Smooth muscle cell (in vitro differentiated cells): Measurements from ENCODE around the gene GMDS. TPM values are rescaled to one million over a fixed set of nuclear protein-coding genes. Genes with fewer than 3 reads are reported as not detected.

ENCODE experiments used
- DNase-seq: peaks from one replicate; lab custom pipeline; 2025; ENCODE audit not compliant: unreplicated experiment; lab: John Stamatoyannopoulos, UW
- H2AFZ ChIP-seq: fragments of 200-600 bp; sonication (generic); 2 replicates; pipeline ENCODE4 v1.6.0; 2016; ENCODE audit warnings: antibody characterized with exemption, low read depth, mild to moderate bottlenecking
- H3F3A ChIP-seq: fragments of 200-600 bp; sonication (generic); 2 replicates; pipeline ENCODE4 v1.6.0; 2017; ENCODE audit warnings: antibody characterized with exemption, low read depth
- H3K27ac ChIP-seq: fragments of 200-600 bp; sonication (generic); 2 replicates; pipeline ENCODE4 v1.5.1; 2016; ENCODE audit warnings: low read depth, mild to moderate bottlenecking
- H3K27me3 ChIP-seq: fragments of 200-600 bp; sonication (generic); 2 replicates; pipeline ENCODE4 v1.6.1; 2016; ENCODE audit warnings: low read depth, mild to moderate bottlenecking
- H3K36me3 ChIP-seq: fragments of 200-600 bp; sonication (generic); 2 replicates; pipeline ENCODE4 v1.5.1; 2016; ENCODE audit warnings: low read depth
- H3K4me1 ChIP-seq: fragments of 200-600 bp; sonication (generic); 2 replicates; pipeline ENCODE4 v1.5.1; 2016; ENCODE audit warnings: low read depth
- H3K4me2 ChIP-seq: fragments of 200-600 bp; sonication (generic); 2 replicates; pipeline ENCODE4 v1.6.0; 2016; ENCODE audit warnings: mild to moderate bottlenecking
- H3K4me3 ChIP-seq: fragments of 200-600 bp; sonication (generic); 2 replicates; pipeline ENCODE4 v1.5.1; 2016; ENCODE audit warnings: mild to moderate bottlenecking
- H3K79me2 ChIP-seq: fragments of 200-600 bp; sonication (generic); 2 replicates; pipeline ENCODE4 v1.6.0; 2016; ENCODE audit warnings: low read depth, mild to moderate bottlenecking
- H3K9ac ChIP-seq: fragments of 200-600 bp; sonication (generic); 2 replicates; pipeline ENCODE4 v1.6.0; 2016; ENCODE audit warnings: low read depth
- H3K9me3 ChIP-seq: fragments of 200-600 bp; sonication (generic); replicated peaks from 2 replicates; pipeline ENCODE4 v1.5.1; 2016; ENCODE audit warnings: low read depth
- H4K20me1 ChIP-seq: fragments of 200-600 bp; sonication (generic); 2 replicates; pipeline ENCODE4 v1.6.0; 2016; ENCODE audit warnings: low read depth
- WGBS: methylation state at CpG from one replicate; pipeline ENCODE4 v1.1.7; 2016; ENCODE audit warnings: low lambda C conversion rate; 5-methylcytosine and 5-hydroxymethylcytosine counted together
- polyA plus RNA-seq: library from polyadenylated mRNA; unstranded; fragments of >200 nt; fragmentation: Nextera tagmentation; extraction: Ambion mirVana; gene quantifications from 2 replicates; pipeline ENCODE4 v1.2.1, GENCODE V29; 2016
- total RNA-seq: library from RNA; depleted of rRNA; stranded (reverse); fragments of >200 nt; gene quantifications from 2 replicates; pipeline ENCODE4 v1.2.3, GENCODE V29; 2014
- TF ChIP-seq, protein P1 (sequence below): fragments of 200-600 bp; sonication (generic); IDR thresholded peaks from 2 replicates; pipeline ENCODE4 v1.5.1; 2017; ENCODE audit warnings: borderline replicate concordance, mild to moderate bottlenecking, antibody characterized with exemption; ENCODE audit not compliant: insufficient read depth, poor library complexity, severe bottlenecking

The GMDS gene
- total and polyA plus RNA-seq, 2 experiments from 2014 or later, result 3.7 to 8.5 TPM

- Histone ChIP-seq H3K79me2 (no peaks in the 10 kb centered on the region), H2AFZ (no peak overlapping the region), H3K27me3 (peaks cover 19% of the 10 kb centered on the region), H3K36me3 (no peaks in the 10 kb centered on the region), H3K4me3 (no peak overlapping the region), H3F3A (no peaks in the 10 kb centered on the region), H3K4me2 (no peak overlapping the region), H3K27ac (no peak overlapping the region), H3K4me1 (no peaks in the 10 kb centered on the region), H4K20me1 (no peaks in the 10 kb centered on the region), H3K9ac (no peak overlapping the region), H3K9me3 (no peaks in the 10 kb centered on the region)
- TF ChIP-seq, protein P1, sequence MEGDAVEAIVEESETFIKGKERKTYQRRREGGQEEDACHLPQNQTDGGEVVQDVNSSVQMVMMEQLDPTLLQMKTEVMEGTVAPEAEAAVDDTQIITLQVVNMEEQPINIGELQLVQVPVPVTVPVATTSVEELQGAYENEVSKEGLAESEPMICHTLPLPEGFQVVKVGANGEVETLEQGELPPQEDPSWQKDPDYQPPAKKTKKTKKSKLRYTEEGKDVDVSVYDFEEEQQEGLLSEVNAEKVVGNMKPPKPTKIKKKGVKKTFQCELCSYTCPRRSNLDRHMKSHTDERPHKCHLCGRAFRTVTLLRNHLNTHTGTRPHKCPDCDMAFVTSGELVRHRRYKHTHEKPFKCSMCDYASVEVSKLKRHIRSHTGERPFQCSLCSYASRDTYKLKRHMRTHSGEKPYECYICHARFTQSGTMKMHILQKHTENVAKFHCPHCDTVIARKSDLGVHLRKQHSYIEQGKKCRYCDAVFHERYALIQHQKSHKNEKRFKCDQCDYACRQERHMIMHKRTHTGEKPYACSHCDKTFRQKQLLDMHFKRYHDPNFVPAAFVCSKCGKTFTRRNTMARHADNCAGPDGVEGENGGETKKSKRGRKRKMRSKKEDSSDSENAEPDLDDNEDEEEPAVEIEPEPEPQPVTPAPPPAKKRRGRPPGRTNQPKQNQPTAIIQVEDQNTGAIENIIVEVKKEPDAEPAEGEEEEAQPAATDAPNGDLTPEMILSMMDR, result no peak
- WGBS, result 80% methylated on average over 6 of the region's 6 CpGs
- no peak for DNase-seq
Observed at GRCh38 chr6:1711136-1711535, 534.3 kb downstream of the GMDS start.

DNA sequence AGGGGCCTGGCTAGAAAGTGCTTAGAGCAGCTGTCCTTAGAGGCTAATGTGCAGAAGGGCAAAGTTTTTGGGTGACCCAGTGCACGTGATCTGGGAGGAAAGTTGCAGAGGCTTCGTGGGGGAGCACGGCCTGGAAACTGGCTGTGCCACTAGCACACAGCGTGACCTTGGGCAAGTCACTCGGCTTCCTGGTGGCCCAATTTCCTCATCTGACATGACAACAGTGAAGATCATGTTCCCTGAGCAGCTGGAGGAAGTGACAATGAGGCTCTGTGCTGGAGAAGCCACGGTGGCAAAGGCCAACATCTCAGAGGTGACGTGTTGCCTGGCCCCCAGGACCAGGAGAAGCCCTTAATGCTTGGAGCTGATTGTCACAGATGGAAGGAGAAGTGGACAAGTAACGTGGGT lies 536.2 kb downstream of the GMDS start:
- no peak overlapping the region for H3K4me3 ChIP-seq
- no peaks in the 10 kb centered on the region for H3K4me1 ChIP-seq
- DNase-seq, result no peak
- no peak overlapping the region for H3K27ac ChIP-seq
- H3K4me2 ChIP-seq, result no peak overlapping the region
- no peaks in the 10 kb centered on the region for H3K9me3 ChIP-seq
- no peaks in the 10 kb centered on the region for H4K20me1 ChIP-seq
- TF ChIP-seq, protein P1, result no peak
- no peaks in the 10 kb centered on the region for H3F3A ChIP-seq
- H3K9ac ChIP-seq, result no peak overlapping the region
- H3K36me3 ChIP-seq, result no peaks in the 10 kb centered on the region
- H3K27me3 ChIP-seq, result peaks cover 11% of the 10 kb centered on the region
- 91% methylated on average over 8 of the region's 8 CpGs for WGBS
- H2AFZ ChIP-seq, result no peak overlapping the region
- H3K79me2 ChIP-seq, result no peaks in the 10 kb centered on the region

- Histone ChIP-seq H4K20me1 (no peaks in the 10 kb centered on the region), H3F3A (no peaks in the 10 kb centered on the region)
- WGBS, result 79% methylated on average over 2 of the region's 2 CpGs
Observed at GRCh38 chr6:1708820-1709219, 536.6 kb downstream of the GMDS start.

GRCh38 chr6:1708122-1708521 lies 537.3 kb downstream of the GMDS start:
- no peak overlapping the region for H3K4me3 ChIP-seq
- DNase-seq, result no peak
- H2AFZ ChIP-seq, result no peak overlapping the region
- H3K27ac ChIP-seq, result no peak overlapping the region
- H3K9me3 ChIP-seq, result no peaks in the 10 kb centered on the region
- 89% methylated on average over 15 of the region's 15 CpGs for WGBS
- peaks cover 15% of the 10 kb centered on the region for H3K27me3 ChIP-seq
- no peak overlapping the region for H3K4me2 ChIP-seq
- TF ChIP-seq, protein P1, result no peak
- no peak overlapping the region for H3K9ac ChIP-seq
- H3F3A ChIP-seq, result no peaks in the 10 kb centered on the region
- H4K20me1 ChIP-seq, result no peaks in the 10 kb centered on the region
- no peaks in the 10 kb centered on the region for H3K79me2 ChIP-seq
- H3K4me1 ChIP-seq, result no peaks in the 10 kb centered on the region
- H3K36me3 ChIP-seq, result no peaks in the 10 kb centered on the region

More at GRCh38 chr6:1708820-1709219, 536.6 kb downstream of the GMDS start:
- H3K9me3 ChIP-seq, result no peaks in the 10 kb centered on the region
- TF ChIP-seq, protein P1, result no peak
- no peak for DNase-seq
- H3K79me2 ChIP-seq, result no peaks in the 10 kb centered on the region
- H2AFZ ChIP-seq, result no peak overlapping the region
- no peaks in the 10 kb centered on the region for H3K4me1 ChIP-seq
- H3K36me3 ChIP-seq, result no peaks in the 10 kb centered on the region
- no peak overlapping the region for H3K4me3 ChIP-seq
- no peak overlapping the region for H3K9ac ChIP-seq
- H3K27ac ChIP-seq, result no peak overlapping the region
- H3K4me2 ChIP-seq, result no peak overlapping the region
- peaks cover 11% of the 10 kb centered on the region for H3K27me3 ChIP-seq
